Ovary (tissue), 9 donors: ENCODE measurements around the gene PRR36. TPM values are rescaled to one million over a fixed set of nuclear protein-coding genes. Genes with fewer than 3 reads are reported as not detected.
A peak's percentile ranks its signal among the peaks of the same experiment; 100 is the strongest.

Experiments
- DNase-seq, 5 donors: peaks; one replicate each; pipeline ENCODE4 v3.0.0-alpha.2; 2019 to 2020
- H3K27ac ChIP-seq, 2 donors: fragments of 200-600 bp; one replicate each; pipeline versions ENCODE4 v1.5.1 to v1.8.0; 2019 to 2022
- H3K27me3 ChIP-seq: fragments of 200-600 bp; one replicate; pipeline ENCODE4 v1.8.0; 2022
- H3K36me3 ChIP-seq: fragments of 200-600 bp; sonication (generic); one replicate; pipeline ENCODE4 v1.5.1; 2019
- H3K4me1 ChIP-seq: one replicate; pipeline ENCODE4 v1.8.1; 2013; ENCODE audit warnings: mild to moderate bottlenecking, moderate library complexity; ENCODE audit not compliant: insufficient read depth
- H3K4me3 ChIP-seq: fragments of 200-600 bp; sonication (generic); one replicate; pipeline ENCODE4 v1.5.1; 2017
- H3K9me3 ChIP-seq, 2 donors: fragments of 200-600 bp in 1 of 2; sonication (generic) in 1 of 2; one replicate each; pipeline versions ENCODE4 v1.5.1 to v1.8.1; 2013 to 2019; ENCODE audit warnings: mild to moderate bottlenecking in 1 of 2, moderate library complexity in 1 of 2
- CTCF ChIP-seq, 3 donors: fragments of 450-650 bp in 2 of 3; fragments of 200-600 bp in 1 of 3; IDR thresholded peaks; one replicate each; pipeline versions ENCODE4 v1.5.1 to v1.8.0; 2016 to 2022; ENCODE audit warnings: antibody characterized with exemption in 3 of 3, mild to moderate bottlenecking in 1 of 3
- EP300 ChIP-seq: sonication (generic); formaldehyde crosslinking; IDR thresholded peaks from one replicate; pipeline ENCODE4 v1.6.1; 2017; ENCODE audit warnings: antibody characterized with exemption
- POLR2A ChIP-seq: fragments of 450-650 bp; IDR thresholded peaks from one replicate; pipeline ENCODE4 v1.6.1; 2017; ENCODE audit warnings: antibody characterized with exemption, mild to moderate bottlenecking, moderate library complexity
- WGBS, 3 donors: extraction: QIAGEN DNeasy Blood & Tissue Kit in 1 of 3; methylation state at CpG; one replicate each; pipeline versions ENCODE4 v1.1.5 to v1.1.7; 2013 to 2017; 5-methylcytosine and 5-hydroxymethylcytosine counted together
- intact Hi-C, 4 donors: fragments of 100-400 bp; cut with DNase I; formaldehyde crosslinking; loops; one replicate each; pipeline versions ENCODE4 v1.11.0 to v1.15.1; 2022 to 2023
- polyA plus RNA-seq, 2 donors: library from polyadenylated mRNA; stranded (reverse); fragments of 200-250 nt in 1 of 2; fragments of 350-450 nt in 1 of 2; fragmentation: Illumina TruSeq in 1 of 2; extraction: RNeasy Lipid Tissue Mini Kit (QIAGEN cat#74804) in 1 of 2; gene quantifications; one replicate each; pipeline ENCODE4 v1.2.3, GENCODE V29; 2013 to 2014
- total RNA-seq, 7 donors: library from RNA; depleted of rRNA in 2 of 7; stranded (reverse); fragments of >200 nt in 2 of 7; fragmentation: NEBNext Ultra II Directional in 3 of 7; extraction: Animal tissue kit (Norgen Biotek cat#: 25700) in 3 of 7; gene quantifications; one replicate each; pipeline versions ENCODE4 v1.1.0 to v1.2.4, GENCODE V29; 2016 to 2023
- donor health status: DM: no; HTN: no; CAD: no; lungs with moderate emphysema.
- donor health status: DM: no; HTN: no; CAD: no.
- donor health status: Bipolar disorder and iron deficiency.
- donor health status: DM: yes; HTN: yes; CAD: no.
- donor health status: DM: no; HTN: no; CAD: no.
- donor health status: DM: yes; HTN: yes; CAD: no.

The PRR36 gene
- total and polyA plus RNA-seq, 9 donors: 0.05 to 2.2 (median 0.60) TPM

- intact Hi-C loops: no loop called here
- Histone ChIP-seq H3K36me3 (no peaks in the 10 kb centered on the region), H3K4me3 (no peak overlapping the region), H3K9me3 (no peaks in the 10 kb centered on the region), H3K27ac (no peak overlapping the region), H3K27me3 (no peaks in the 10 kb centered on the region), H3K4me1 (peaks cover 10% of the 10 kb centered on the region)
- DNase-seq: peak in 1 of 5 donors; percentile 17
- TF ChIP-seq EP300: no peak
- WGBS, 3 donors: 89 to 94% (median 92%) methylated on average over 23 of the region's 23 CpGs
Measured at GRCh38 chr19:7847664-7848063, 26.5 kb downstream of the PRR36 start.

GRCh38 chr19:7846155-7846646 is 28.0 kb downstream of the PRR36 start:
- 91 to 93% (median 91%) methylated on average over 18 to 19 of the region's 19 CpGs for WGBS, 3 donors
- H3K4me1 ChIP-seq: peaks cover 10% of the 10 kb centered on the region
- no peaks in the 10 kb centered on the region for H3K27me3 ChIP-seq
- TF ChIP-seq EP300 (no peak), CTCF (IDR thresholded peaks at IDR 0.05) (no peak), POLR2A (no peak)
- intact Hi-C loops: no loop called here
- H3K36me3 ChIP-seq: no peaks in the 10 kb centered on the region
- no peak overlapping the region for H3K27ac ChIP-seq
- H3K4me3 ChIP-seq: no peak overlapping the region
- DNase-seq: no peak
- no peaks in the 10 kb centered on the region for H3K9me3 ChIP-seq

- H3K4me1 ChIP-seq: peaks cover 8% of the 10 kb centered on the region
- H3K9me3 ChIP-seq: no peaks in the 10 kb centered on the region
- no peaks in the 10 kb centered on the region for H3K27me3 ChIP-seq
- intact Hi-C loops: no loop called here
- DNase-seq: no peak
- WGBS, 3 donors: 89 to 93% (median 93%) methylated on average over 17 to 20 of the region's 20 CpGs
- no peaks in the 10 kb centered on the region for H3K36me3 ChIP-seq
- TF ChIP-seq CTCF (IDR thresholded peaks at IDR 0.05): no peak
- no peak for TF ChIP-seq EP300
- TF ChIP-seq POLR2A: no peak
- H3K4me3 ChIP-seq: no peak overlapping the region
- no peak overlapping the region for H3K27ac ChIP-seq
Measured at GRCh38 chr19:7845390-7846154, 28.6 kb downstream of the PRR36 start.

- Histone ChIP-seq H3K4me3 (no peak overlapping the region), H3K9me3 (no peaks in the 10 kb centered on the region), H3K27ac (no peak overlapping the region), H3K4me1 (peaks cover 1% of the 10 kb centered on the region), H3K27me3 (no peaks in the 10 kb centered on the region), H3K36me3 (no peaks in the 10 kb centered on the region)
- intact Hi-C loops: no loop called here
- no peak for DNase-seq
- 84 to 93% (median 89%) methylated on average over 10 of the region's 10 CpGs for WGBS, 3 donors
- TF ChIP-seq CTCF (IDR thresholded peaks at IDR 0.05) (no peak), EP300 (no peak), POLR2A (no peak)
Measured at GRCh38 chr19:7844951-7845350, 29.2 kb downstream of the PRR36 start.

GRCh38 chr19:7844405-7844804 is 29.8 kb downstream of the PRR36 start:
- intact Hi-C loops: no loop called here
- Histone ChIP-seq H3K4me1 (no peaks in the 10 kb centered on the region), H3K9me3 (no peaks in the 10 kb centered on the region), H3K27ac (no peak overlapping the region), H3K4me3 (no peak overlapping the region), H3K36me3 (no peaks in the 10 kb centered on the region), H3K27me3 (no peaks in the 10 kb centered on the region)
- no peak for DNase-seq
- TF ChIP-seq EP300 (no peak), CTCF (IDR thresholded peaks at IDR 0.05) (no peak), POLR2A (no peak)
- WGBS, 3 donors: 87 to 88% (median 87%) methylated on average over 5 of the region's 5 CpGs
